Calu3 (cell line): ENCODE data around the gene TMEM260. TPM values are rescaled to one million over a fixed set of nuclear protein-coding genes. Genes with fewer than 3 reads are reported as not detected.
"Not testable (repeated sequence)": the region's sequence is repeated elsewhere in the genome, so short reads cannot be mapped to it uniquely, and the experiment has no call there.

Experiments
- BruUV-seq: library from RNA; stranded (reverse); fragments of 400-500 nt; replicated peaks from 2 replicates; lab custom pipeline; 2021; lab: Mats Ljungman, UMichigan
- CTCF ChIA-PET: fragments of 300-600 bp; sonication (Branson Sonifier 250); formaldehyde crosslinking; loops from one replicate; lab custom pipeline; 2022; ENCODE audit warnings: antibody characterized with exemption; lab: Charles Lee
- DNase-seq: peaks from one replicate; pipeline ENCODE4 v3.0.0; 2022
- H3K27ac Mint-ChIP-seq: one replicate; pipeline ENCODE4 v1.8.0; 2022; ENCODE audit warnings: mixed read lengths; ENCODE audit not compliant: unreplicated experiment
- H3K27me3 Mint-ChIP-seq: one replicate; pipeline ENCODE4 v1.8.0; 2022; ENCODE audit warnings: mixed read lengths; ENCODE audit not compliant: unreplicated experiment
- H3K36me3 Mint-ChIP-seq: one replicate; pipeline ENCODE4 v1.8.0; 2022; ENCODE audit warnings: mild to moderate bottlenecking, moderate library complexity, mixed read lengths; ENCODE audit not compliant: insufficient read depth, unreplicated experiment
- H3K4me1 Mint-ChIP-seq: one replicate; pipeline ENCODE4 v1.8.0; 2022; ENCODE audit warnings: mild to moderate bottlenecking, low read depth, mixed read lengths; ENCODE audit not compliant: unreplicated experiment
- H3K4me3 Mint-ChIP-seq: one replicate; pipeline ENCODE4 v1.8.0; 2022; ENCODE audit warnings: mild to moderate bottlenecking, low read depth, moderate library complexity, mixed read lengths; ENCODE audit not compliant: unreplicated experiment
- H3K9me3 Mint-ChIP-seq: one replicate; pipeline ENCODE4 v1.8.0; 2022; ENCODE audit warnings: low read depth, mixed read lengths; ENCODE audit not compliant: unreplicated experiment
- CTCF ChIP-seq: fragments of 200-600 bp; IDR thresholded peaks from one replicate; pipeline ENCODE4 v1.8.0; 2022; ENCODE audit warnings: antibody characterized with exemption; ENCODE audit not compliant: unreplicated experiment
- intact Hi-C: fragments of 100-400 bp; cut with micrococcal nuclease; formaldehyde crosslinking; loops from one replicate; pipeline ENCODE4 v1.10.0; 2022; ENCODE audit not compliant: unreplicated experiment
- total RNA-seq: library from RNA; stranded (reverse); gene quantifications from 2 replicates; pipeline ENCODE4 v1.2.3, GENCODE V29; 2022

Gene TMEM260
- total RNA-seq, 1 experiment from 2014 or later = 18.3 TPM

GRCh38 chr14:56666294-56666693, 86.7 kb downstream of the TMEM260 start:
- CTCF ChIA-PET = no interaction called here
- BruUV-seq = no TSS peak
- Mint-ChIP-seq H3K4me1 (no peaks in the 10 kb centered on the region), H3K36me3 (no peaks in the 10 kb centered on the region), H3K27me3 (peaks cover 16% of the 10 kb centered on the region), H3K9me3 (peaks cover 9% of the 10 kb centered on the region), H3K27ac (no peak overlapping the region), H3K4me3 (no peak overlapping the region)
- DNase-seq = no peak
- TF ChIP-seq CTCF = no peak
- intact Hi-C loops = no loop called here

GRCh38 chr14:56666716-56667115, 87.1 kb downstream of the TMEM260 start:
- BruUV-seq = no TSS peak
- Mint-ChIP-seq H3K4me1 (no peaks in the 10 kb centered on the region), H3K36me3 (no peaks in the 10 kb centered on the region), H3K27ac (no peak overlapping the region), H3K9me3 (peaks cover 9% of the 10 kb centered on the region), H3K4me3 (no peak overlapping the region), H3K27me3 (peaks cover 16% of the 10 kb centered on the region)
- no peak for TF ChIP-seq CTCF
- no peak for DNase-seq
- intact Hi-C loops = no loop called here
- CTCF ChIA-PET = no interaction called here

- CTCF ChIA-PET, H3K4me3 Mint-ChIP-seq, intact Hi-C loops, H3K9me3 Mint-ChIP-seq, BruUV-seq, H3K4me1 Mint-ChIP-seq, H3K36me3 Mint-ChIP-seq, DNase-seq, H3K27ac Mint-ChIP-seq: not testable (repeated sequence)
- peaks cover 16% of the 10 kb centered on the region for H3K27me3 Mint-ChIP-seq
Observed at GRCh38 chr14:56667290-56667689, 87.7 kb downstream of the TMEM260 start.

- CTCF ChIA-PET = interaction anchor here (0.6 kb wide), 1 partner anchor 47 kb away, joined by 7 read pairs; no protein-coding TSS in a partner anchor
- Mint-ChIP-seq H3K4me3 (no peak overlapping the region), H3K36me3 (no peaks in the 10 kb centered on the region), H3K4me1 (no peaks in the 10 kb centered on the region), H3K27ac (no peak overlapping the region), H3K27me3 (peaks cover 43% of the 10 kb centered on the region), H3K9me3 (no peaks in the 10 kb centered on the region)
- BruUV-seq = no TSS peak
- intact Hi-C loops = no loop called here
- TF ChIP-seq CTCF = no peak
- DNase-seq = no peak
Observed at GRCh38 chr14:56676042-56676441, 96.4 kb downstream of the TMEM260 start.

- DNase-seq = no peak
- Mint-ChIP-seq H3K36me3 (no peaks in the 10 kb centered on the region), H3K4me1 (no peaks in the 10 kb centered on the region), H3K27me3 (peaks cover 40% of the 10 kb centered on the region), H3K27ac (no peak overlapping the region), H3K9me3 (no peaks in the 10 kb centered on the region), H3K4me3 (no peak overlapping the region)
- CTCF ChIA-PET = no interaction called here
- TF ChIP-seq CTCF = no peak
- no TSS peak for BruUV-seq
- intact Hi-C loops = no loop called here
Observed at GRCh38 chr14:56678838-56679237, 99.2 kb downstream of the TMEM260 start.
